ENCODE data around the gene CFAP410.

DNA sequence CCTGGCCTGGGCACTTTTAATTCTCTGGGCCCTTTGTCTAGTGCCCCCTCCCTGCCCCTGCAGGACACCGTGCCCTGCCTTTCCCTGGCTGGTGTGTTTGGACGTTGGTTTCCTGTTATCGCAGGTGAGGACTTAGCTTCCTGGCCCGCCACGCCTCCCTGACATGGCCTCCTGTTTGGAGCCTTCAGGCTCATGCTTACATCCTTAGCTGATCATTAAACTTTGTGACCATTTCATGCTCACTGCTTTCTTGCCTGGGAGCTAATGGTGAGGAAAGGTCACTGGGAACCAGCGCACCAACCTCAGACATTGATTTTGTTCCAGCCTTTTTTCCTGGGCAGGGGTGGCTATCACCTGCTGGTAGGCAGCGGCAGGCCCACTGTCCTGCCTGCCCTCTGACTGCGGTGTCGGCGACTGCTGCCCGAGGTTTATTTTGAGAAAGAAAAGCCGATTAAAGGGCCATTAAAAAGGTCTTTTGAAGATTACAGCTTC lies 35.7 kb downstream of the CFAP410 start:
- TF ChIP-seq, protein P1, sequence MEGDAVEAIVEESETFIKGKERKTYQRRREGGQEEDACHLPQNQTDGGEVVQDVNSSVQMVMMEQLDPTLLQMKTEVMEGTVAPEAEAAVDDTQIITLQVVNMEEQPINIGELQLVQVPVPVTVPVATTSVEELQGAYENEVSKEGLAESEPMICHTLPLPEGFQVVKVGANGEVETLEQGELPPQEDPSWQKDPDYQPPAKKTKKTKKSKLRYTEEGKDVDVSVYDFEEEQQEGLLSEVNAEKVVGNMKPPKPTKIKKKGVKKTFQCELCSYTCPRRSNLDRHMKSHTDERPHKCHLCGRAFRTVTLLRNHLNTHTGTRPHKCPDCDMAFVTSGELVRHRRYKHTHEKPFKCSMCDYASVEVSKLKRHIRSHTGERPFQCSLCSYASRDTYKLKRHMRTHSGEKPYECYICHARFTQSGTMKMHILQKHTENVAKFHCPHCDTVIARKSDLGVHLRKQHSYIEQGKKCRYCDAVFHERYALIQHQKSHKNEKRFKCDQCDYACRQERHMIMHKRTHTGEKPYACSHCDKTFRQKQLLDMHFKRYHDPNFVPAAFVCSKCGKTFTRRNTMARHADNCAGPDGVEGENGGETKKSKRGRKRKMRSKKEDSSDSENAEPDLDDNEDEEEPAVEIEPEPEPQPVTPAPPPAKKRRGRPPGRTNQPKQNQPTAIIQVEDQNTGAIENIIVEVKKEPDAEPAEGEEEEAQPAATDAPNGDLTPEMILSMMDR (IDR thresholded peaks at IDR 0.05) = no peak
- no peak for TF ChIP-seq POLR2A (IDR thresholded peaks at IDR 0.05)
- TF ChIP-seq EP300 (IDR thresholded peaks at IDR 0.05) = no peak
